IPS-NIHi11 (cell line): ENCODE measurements around the gene KRT86.

Experiments
- DNase-seq: peaks from one replicate; pipeline ENCODE4 v3.0.0; 2012; ENCODE audit warnings: mixed read lengths, low spot score

The KRT86 gene

GRCh38 chr12:52314511-52314910 is 40.1 kb downstream of the KRT86 start:
- DNase-seq: no peak

GRCh38 chr12:52315721-52316120 is 41.3 kb downstream of the KRT86 start:
- DNase-seq: peak; percentile 73

GRCh38 chr12:52316290-52316689 is 41.8 kb downstream of the KRT86 start:
- DNase-seq: no peak

- DNase-seq: no peak
Observed at GRCh38 chr12:52316701-52317100, 42.3 kb downstream of the KRT86 start.

- no peak for DNase-seq
Observed at GRCh38 chr12:52317468-52318052, 43.1 kb downstream of the KRT86 start.

GRCh38 chr12:52318241-52318990 is 44.0 kb downstream of the KRT86 start:
- no peak for DNase-seq

- peak; percentile 55 for DNase-seq
Observed at GRCh38 chr12:52319097-52319496, 44.7 kb downstream of the KRT86 start.

GRCh38 chr12:52320784-52321400 is 46.4 kb downstream of the KRT86 start, which contains the start of gene KRT83:
TSS of gene KRT83 (minus strand) at chr12:52321398. CDS start at chr12:52321335, 63 bp downstream.
- DNase-seq: no peak

GRCh38 chr12:52321418-52321817 is 47.0 kb downstream of the KRT86 start:
- no peak for DNase-seq

- DNase-seq: no peak
Observed at GRCh38 chr12:52322069-52322468, 47.6 kb downstream of the KRT86 start.

- DNase-seq: no peak
Observed at GRCh38 chr12:52323001-52323400, 48.6 kb downstream of the KRT86 start.

- no peak for DNase-seq
Observed at GRCh38 chr12:52323416-52324152, 49.1 kb downstream of the KRT86 start.

- DNase-seq: no peak
Observed at GRCh38 chr12:52324153-52324444, 49.7 kb downstream of the KRT86 start.

- DNase-seq: peak; percentile 92
Observed at GRCh38 chr12:52327052-52327829, 52.8 kb downstream of the KRT86 start.

- no peak for DNase-seq
Observed at GRCh38 chr12:52327830-52328500, 53.5 kb downstream of the KRT86 start.

GRCh38 chr12:52331039-52331438 is 56.6 kb downstream of the KRT86 start:
- DNase-seq: no peak

- DNase-seq: no peak
Observed at GRCh38 chr12:52331833-52332232, 57.4 kb downstream of the KRT86 start.

GRCh38 chr12:52332381-52332780 is 57.9 kb downstream of the KRT86 start:
- DNase-seq: no peak

GRCh38 chr12:52333321-52333720 is 58.9 kb downstream of the KRT86 start:
- no peak for DNase-seq

- no peak for DNase-seq
Observed at GRCh38 chr12:52334185-52334584, 59.7 kb downstream of the KRT86 start.

- no peak for DNase-seq
Observed at GRCh38 chr12:52335598-52336262, 61.3 kb downstream of the KRT86 start.
